Measurements from ENCODE around the gene LRRC70.
A peak's percentile ranks its signal among the peaks of the same experiment; 100 is the strongest.
"Not testable (repeated sequence)": the region's sequence is repeated elsewhere in the genome, so short reads cannot be mapped to it uniquely, and the experiment has no call there.

LRRC70 gene

GRCh38 chr5:62578540-62578939, at the start of gene LRRC70:
Gene LRRC70 (plus strand): TSS chr5:62578819. CDS start chr5:62579439, 620 bp downstream.
- no peak for DNase-seq (ENCODE audit: low read depth in 2 of 2)

GRCh38 chr5:62533597-62533996, 45.0 kb upstream of the LRRC70 start:
- DNase-seq (ENCODE audit: low read depth in 2 of 2): no peak

GRCh38 chr5:62534461-62535236, 44.0 kb upstream of the LRRC70 start:
- DNase-seq (ENCODE audit: low read depth in 2 of 2): no peak

GRCh38 chr5:62536232-62536631, 42.4 kb upstream of the LRRC70 start:
- DNase-seq (ENCODE audit: low read depth in 2 of 2): no peak

- DNase-seq (ENCODE audit: low read depth in 2 of 2): no peak
Observed at GRCh38 chr5:62536783-62537182, 41.8 kb upstream of the LRRC70 start.

GRCh38 chr5:62538017-62538942, 40.3 kb upstream of the LRRC70 start:
- DNase-seq (ENCODE audit: low read depth in 2 of 2): peak in 1 of 2 donors; percentile 4

GRCh38 chr5:62542720-62543119, 35.9 kb upstream of the LRRC70 start:
- DNase-seq (ENCODE audit: low read depth in 2 of 2): no peak

GRCh38 chr5:62547945-62548630, 30.5 kb upstream of the LRRC70 start:
- no peak for DNase-seq (ENCODE audit: low read depth in 2 of 2)

GRCh38 chr5:62550103-62550502, 28.5 kb upstream of the LRRC70 start:
- no peak for DNase-seq (ENCODE audit: low read depth in 2 of 2)

- no peak for DNase-seq (ENCODE audit: low read depth in 2 of 2)
Observed at GRCh38 chr5:62555930-62556329, 22.7 kb upstream of the LRRC70 start.

GRCh38 chr5:62558941-62559340, 19.7 kb upstream of the LRRC70 start:
- DNase-seq (ENCODE audit: low read depth in 2 of 2): no peak

- DNase-seq (ENCODE audit: low read depth in 2 of 2): no peak
Observed at GRCh38 chr5:62560786-62561185, 17.8 kb upstream of the LRRC70 start.

GRCh38 chr5:62561896-62562295, 16.7 kb upstream of the LRRC70 start:
- no peak for DNase-seq (ENCODE audit: low read depth in 2 of 2)

- no peak for DNase-seq (ENCODE audit: low read depth in 2 of 2)
Observed at GRCh38 chr5:62562867-62563266, 15.8 kb upstream of the LRRC70 start.

- no peak for DNase-seq (ENCODE audit: low read depth in 2 of 2)
Observed at GRCh38 chr5:62564101-62564500, 14.5 kb upstream of the LRRC70 start.

GRCh38 chr5:62565740-62566139, 12.9 kb upstream of the LRRC70 start:
- not testable (repeated sequence) for DNase-seq (ENCODE audit: low read depth in 2 of 2)

GRCh38 chr5:62568143-62568542, 10.5 kb upstream of the LRRC70 start:
- DNase-seq (ENCODE audit: low read depth in 2 of 2): no peak

GRCh38 chr5:62568800-62569432, 9.7 kb upstream of the LRRC70 start:
- no peak for DNase-seq (ENCODE audit: low read depth in 2 of 2)

- DNase-seq (ENCODE audit: low read depth in 2 of 2): no peak
Observed at GRCh38 chr5:62569470-62569869, 9.1 kb upstream of the LRRC70 start.

- DNase-seq (ENCODE audit: low read depth in 2 of 2): no peak
Observed at GRCh38 chr5:62572918-62573514, 5.6 kb upstream of the LRRC70 start.

- no peak for DNase-seq (ENCODE audit: low read depth in 2 of 2)
Observed at GRCh38 chr5:62574599-62574998, 4.0 kb upstream of the LRRC70 start.
